HT1080 (cell line): ENCODE measurements around the gene LIMK1. TPM values are rescaled to one million over a fixed set of nuclear protein-coding genes. Genes with fewer than 3 reads are reported as not detected.

Source experiments
- DNase-seq: peaks from one replicate; pipeline ENCODE4 v3.0.0-alpha.2; 2015; ENCODE audit warnings: low read depth
- total RNA-seq: library from RNA; depleted of rRNA; stranded (reverse); fragments of >200 nt; shearing (Covaris generic); gene quantifications from 2 replicates; pipeline ENCODE4 v1.2.3, GENCODE V29; 2014

The LIMK1 gene
- total RNA-seq, 1 experiment from 2014 or later, result 46.6 TPM

- DNase-seq, result no peak
Observed at GRCh38 chr7:74053589-74054186, 29.9 kb upstream of the LIMK1 start.

GRCh38 chr7:74056096-74056915, 27.3 kb upstream of the LIMK1 start:
- DNase-seq, result no peak

- no peak for DNase-seq
Observed at GRCh38 chr7:74057216-74057925, 26.2 kb upstream of the LIMK1 start.

GRCh38 chr7:74057987-74058386, 25.6 kb upstream of the LIMK1 start:
- no peak for DNase-seq

GRCh38 chr7:74058486-74058885, 25.1 kb upstream of the LIMK1 start:
- no peak for DNase-seq

GRCh38 chr7:74059037-74059436, 24.6 kb upstream of the LIMK1 start:
- no peak for DNase-seq

- DNase-seq, result no peak
Observed at GRCh38 chr7:74059681-74060588, 23.7 kb upstream of the LIMK1 start.

GRCh38 chr7:74061840-74062539, 21.6 kb upstream of the LIMK1 start:
- peak; percentile 96 for DNase-seq

- no peak for DNase-seq
Observed at GRCh38 chr7:74063223-74063641, 20.4 kb upstream of the LIMK1 start.

- no peak for DNase-seq
Observed at GRCh38 chr7:74063646-74064045, 20.0 kb upstream of the LIMK1 start.

GRCh38 chr7:74064696-74065095, 18.9 kb upstream of the LIMK1 start:
- DNase-seq, result no peak

GRCh38 chr7:74066626-74067025, 17.0 kb upstream of the LIMK1 start:
- DNase-seq, result no peak

GRCh38 chr7:74068378-74069085, 15.1 kb upstream of the LIMK1 start:
- no peak for DNase-seq

GRCh38 chr7:74069086-74069541, 14.5 kb upstream of the LIMK1 start:
- no peak for DNase-seq

- DNase-seq, result no peak
Observed at GRCh38 chr7:74069790-74070618, 13.6 kb upstream of the LIMK1 start.

GRCh38 chr7:74070619-74070921, 13.0 kb upstream of the LIMK1 start:
- no peak for DNase-seq

- no peak for DNase-seq
Observed at GRCh38 chr7:74071121-74071520, 12.5 kb upstream of the LIMK1 start.

- no peak for DNase-seq
Observed at GRCh38 chr7:74074770-74075169, 8.8 kb upstream of the LIMK1 start.

- DNase-seq, result no peak
Observed at GRCh38 chr7:74078461-74078860, 5.1 kb upstream of the LIMK1 start.
